GM18520 (cell line): Measurements from ENCODE around the gene ME3.
"Not testable (repeated sequence)": the region's sequence is repeated elsewhere in the genome, so short reads cannot be mapped to it uniquely, and the experiment has no call there.

Experiments used
- ATAC-seq: cut with Tn5 transposase; IDR thresholded peaks from one replicate; pipeline ENCODE4 v1.9.1; 2021; ENCODE audit not compliant: unreplicated experiment

Gene ME3

GRCh38 chr11:86565801-86566312 lies 106.6 kb downstream of the ME3 start:
- ATAC-seq: no peak

GRCh38 chr11:86565388-86565787 lies 107.0 kb downstream of the ME3 start:
- ATAC-seq: no peak

- not testable (repeated sequence) for ATAC-seq
These were observed 109.6 kb downstream of the ME3 start for GRCh38 chr11:86562842-86563241.

GRCh38 chr11:86559311-86559945 lies 113.0 kb downstream of the ME3 start:
- ATAC-seq: no peak

- ATAC-seq: no peak
These were observed 113.6 kb downstream of the ME3 start for GRCh38 chr11:86558841-86559240.

- ATAC-seq: no peak
These were observed 114.2 kb downstream of the ME3 start for GRCh38 chr11:86558207-86558606.

GRCh38 chr11:86555866-86556265 lies 116.5 kb downstream of the ME3 start:
- no peak for ATAC-seq

GRCh38 chr11:86555401-86555800 lies 117.0 kb downstream of the ME3 start:
- no peak for ATAC-seq

- no peak for ATAC-seq
These were observed 119.2 kb downstream of the ME3 start for GRCh38 chr11:86553265-86553664.

- peak; percentile 71 for ATAC-seq
These were observed 120.9 kb downstream of the ME3 start for GRCh38 chr11:86551288-86552092.

- no peak for ATAC-seq
These were observed 121.7 kb downstream of the ME3 start for GRCh38 chr11:86550757-86551156.

GRCh38 chr11:86548271-86548917 lies 124.0 kb downstream of the ME3 start:
- no peak for ATAC-seq

GRCh38 chr11:86547727-86548126 lies 124.7 kb downstream of the ME3 start:
- no peak for ATAC-seq

GRCh38 chr11:86541299-86541698 lies 131.1 kb downstream of the ME3 start:
- not testable (repeated sequence) for ATAC-seq

- no peak for ATAC-seq
These were observed 134.2 kb downstream of the ME3 start for GRCh38 chr11:86538223-86538548.

- no peak for ATAC-seq
These were observed 134.7 kb downstream of the ME3 start for GRCh38 chr11:86537541-86538222.

GRCh38 chr11:86535773-86536172 lies 136.6 kb downstream of the ME3 start:
- ATAC-seq: no peak

GRCh38 chr11:86524620-86525352 lies 147.6 kb downstream of the ME3 start:
- no peak for ATAC-seq

- no peak for ATAC-seq
These were observed 148.4 kb downstream of the ME3 start for GRCh38 chr11:86523738-86524619.

GRCh38 chr11:86522512-86522911 lies 149.9 kb downstream of the ME3 start:
- ATAC-seq: not testable (repeated sequence)
